Fibroblast of upper back skin (primary cell): ENCODE results near the gene P2RY2.
"Not testable (repeated sequence)": the region's sequence is repeated elsewhere in the genome, so short reads cannot be mapped to it uniquely, and the experiment has no call there.

Source experiments
- DNase-seq: peaks from one replicate; pipeline ENCODE4 v3.0.0-alpha.2; 2013

Gene P2RY2

DNA sequence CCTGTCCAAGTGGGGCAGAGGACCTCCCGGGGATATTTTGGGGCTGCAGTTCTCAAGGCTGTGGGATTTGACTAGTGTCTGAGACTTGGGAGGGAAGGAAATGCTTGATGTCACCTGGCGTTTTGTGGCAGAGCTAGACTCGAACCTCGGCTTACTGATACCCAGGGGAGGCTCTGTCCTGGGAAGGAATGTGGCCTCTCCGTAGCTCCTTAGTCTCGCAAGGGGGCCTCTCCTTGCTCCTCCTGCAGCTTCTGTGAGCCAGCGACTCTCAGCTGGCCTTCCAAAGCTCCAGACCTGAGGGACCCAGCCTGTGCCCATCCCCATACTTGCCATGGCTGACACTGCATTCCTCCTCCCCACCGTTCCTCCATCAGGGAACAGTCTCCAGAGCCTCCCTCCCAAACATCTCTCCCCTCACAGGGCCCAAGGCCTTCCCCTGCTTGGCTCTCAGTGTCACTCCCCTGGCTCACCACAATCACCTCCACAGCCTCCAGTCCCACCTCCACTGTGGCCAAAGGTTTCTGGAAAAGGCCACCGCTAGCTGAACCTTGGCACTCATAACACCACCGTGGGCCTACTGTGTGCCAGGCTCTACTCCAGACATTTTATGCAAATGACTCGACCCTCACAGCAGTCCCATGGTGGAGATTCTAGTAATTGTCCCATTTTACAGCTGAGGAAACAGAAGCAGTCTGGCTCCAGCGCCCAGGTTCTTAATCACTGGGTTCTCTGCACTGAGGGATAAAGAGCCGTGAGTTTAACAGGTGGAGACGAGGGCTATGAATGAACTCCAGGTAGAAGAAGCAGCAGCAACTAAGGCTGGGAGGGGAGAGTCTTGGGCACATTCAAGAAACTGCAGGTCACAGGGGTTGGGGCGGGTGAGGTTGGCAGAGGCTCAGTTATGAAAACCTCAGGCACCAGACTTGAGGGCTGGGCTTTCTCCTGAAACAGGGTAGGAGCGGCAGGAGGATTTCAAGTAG is 12.1 kb downstream of the P2RY2 start:
- no peak for DNase-seq

DNA sequence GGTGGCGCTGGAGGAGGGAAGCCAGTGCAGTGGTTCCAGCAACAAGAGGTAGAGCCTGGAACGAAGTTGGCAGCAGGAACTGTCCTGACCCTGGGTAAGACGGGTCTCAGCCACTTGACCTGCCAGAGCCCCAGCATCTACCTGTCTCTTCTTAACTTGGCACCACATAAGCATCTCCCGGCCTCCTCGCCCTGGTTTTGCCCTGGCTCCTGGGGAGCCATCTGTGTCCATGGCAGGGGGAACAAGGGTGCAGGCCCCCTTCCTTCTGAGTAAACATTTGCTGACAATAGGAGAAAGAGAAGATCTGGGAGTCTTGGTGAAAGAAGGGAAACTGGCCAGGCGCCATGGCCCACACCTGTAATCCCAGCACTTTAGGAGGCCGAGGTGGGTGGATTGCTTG is 12.8 kb downstream of the P2RY2 start:
- no peak for DNase-seq

- not testable (repeated sequence) for DNase-seq
Observed at GRCh38 chr11:73232487-73232886, 14.4 kb downstream of the P2RY2 start.

DNA sequence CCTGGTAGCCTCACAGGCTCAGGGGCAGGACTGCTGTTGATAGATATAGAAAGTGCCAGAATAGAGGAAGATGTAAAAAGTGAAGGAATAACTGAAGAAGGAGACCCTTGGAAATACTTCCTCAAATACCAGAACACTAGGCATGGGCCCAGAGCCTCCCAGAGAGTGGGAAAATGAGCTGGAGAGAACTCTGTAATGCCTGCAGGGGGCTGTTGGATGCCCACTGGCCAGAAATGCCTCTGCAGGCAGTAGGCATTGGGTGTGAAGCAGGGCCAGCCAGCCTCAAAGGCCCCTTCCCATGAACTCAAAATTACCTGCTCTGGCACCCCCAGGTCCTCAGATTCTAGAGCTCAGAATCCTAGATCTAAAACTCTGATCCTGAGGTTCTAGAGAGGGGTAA is 15.1 kb downstream of the P2RY2 start:
- no peak for DNase-seq

DNA sequence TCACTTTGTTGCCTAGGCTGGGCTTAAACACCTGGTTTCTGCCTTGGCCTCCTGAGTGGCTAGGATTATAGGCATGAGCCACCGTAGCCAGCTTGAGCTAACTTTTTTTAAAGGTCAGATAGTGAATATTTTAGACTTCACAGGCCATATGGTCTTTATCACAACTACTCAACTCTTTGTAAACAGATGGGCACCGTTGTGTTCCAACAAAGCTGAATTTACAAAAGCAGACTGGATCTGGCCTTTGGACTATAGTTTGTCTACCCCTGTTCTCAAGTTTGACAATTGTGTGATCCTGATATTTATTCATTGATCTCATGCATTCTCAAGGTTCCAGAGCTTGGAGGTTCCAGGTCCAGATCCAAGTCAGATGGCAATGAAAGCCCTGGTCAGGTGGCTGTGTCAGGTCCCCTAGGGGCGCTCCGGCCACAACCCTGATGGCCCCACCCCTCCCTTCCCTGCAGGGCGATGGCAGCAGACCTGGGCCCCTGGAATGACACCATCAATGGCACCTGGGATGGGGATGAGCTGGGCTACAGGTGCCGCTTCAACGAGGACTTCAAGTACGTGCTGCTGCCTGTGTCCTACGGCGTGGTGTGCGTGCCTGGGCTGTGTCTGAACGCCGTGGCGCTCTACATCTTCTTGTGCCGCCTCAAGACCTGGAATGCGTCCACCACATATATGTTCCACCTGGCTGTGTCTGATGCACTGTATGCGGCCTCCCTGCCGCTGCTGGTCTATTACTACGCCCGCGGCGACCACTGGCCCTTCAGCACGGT is 15.8 kb downstream of the P2RY2 start:
- DNase-seq, result no peak

DNA sequence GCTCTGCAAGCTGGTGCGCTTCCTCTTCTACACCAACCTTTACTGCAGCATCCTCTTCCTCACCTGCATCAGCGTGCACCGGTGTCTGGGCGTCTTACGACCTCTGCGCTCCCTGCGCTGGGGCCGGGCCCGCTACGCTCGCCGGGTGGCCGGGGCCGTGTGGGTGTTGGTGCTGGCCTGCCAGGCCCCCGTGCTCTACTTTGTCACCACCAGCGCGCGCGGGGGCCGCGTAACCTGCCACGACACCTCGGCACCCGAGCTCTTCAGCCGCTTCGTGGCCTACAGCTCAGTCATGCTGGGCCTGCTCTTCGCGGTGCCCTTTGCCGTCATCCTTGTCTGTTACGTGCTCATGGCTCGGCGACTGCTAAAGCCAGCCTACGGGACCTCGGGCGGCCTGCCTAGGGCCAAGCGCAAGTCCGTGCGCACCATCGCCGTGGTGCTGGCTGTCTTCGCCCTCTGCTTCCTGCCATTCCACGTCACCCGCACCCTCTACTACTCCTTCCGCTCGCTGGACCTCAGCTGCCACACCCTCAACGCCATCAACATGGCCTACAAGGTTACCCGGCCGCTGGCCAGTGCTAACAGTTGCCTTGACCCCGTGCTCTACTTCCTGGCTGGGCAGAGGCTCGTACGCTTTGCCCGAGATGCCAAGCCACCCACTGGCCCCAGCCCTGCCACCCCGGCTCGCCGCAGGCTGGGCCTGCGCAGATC is 16.5 kb downstream of the P2RY2 start:
- no peak for DNase-seq

DNA sequence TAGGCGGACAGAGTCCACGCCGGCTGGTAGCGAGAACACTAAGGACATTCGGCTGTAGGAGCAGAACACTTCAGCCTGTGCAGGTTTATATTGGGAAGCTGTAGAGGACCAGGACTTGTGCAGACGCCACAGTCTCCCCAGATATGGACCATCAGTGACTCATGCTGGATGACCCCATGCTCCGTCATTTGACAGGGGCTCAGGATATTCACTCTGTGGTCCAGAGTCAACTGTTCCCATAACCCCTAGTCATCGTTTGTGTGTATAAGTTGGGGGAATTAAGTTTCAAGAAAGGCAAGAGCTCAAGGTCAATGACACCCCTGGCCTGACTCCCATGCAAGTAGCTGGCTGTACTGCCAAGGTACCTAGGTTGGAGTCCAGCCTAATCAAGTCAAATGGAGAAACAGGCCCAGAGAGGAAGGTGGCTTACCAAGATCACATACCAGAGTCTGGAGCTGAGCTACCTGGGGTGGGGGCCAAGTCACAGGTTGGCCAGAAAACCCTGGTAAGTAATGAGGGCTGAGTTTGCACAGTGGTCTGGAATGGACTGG is 17.2 kb downstream of the P2RY2 start:
- no peak for DNase-seq

DNA sequence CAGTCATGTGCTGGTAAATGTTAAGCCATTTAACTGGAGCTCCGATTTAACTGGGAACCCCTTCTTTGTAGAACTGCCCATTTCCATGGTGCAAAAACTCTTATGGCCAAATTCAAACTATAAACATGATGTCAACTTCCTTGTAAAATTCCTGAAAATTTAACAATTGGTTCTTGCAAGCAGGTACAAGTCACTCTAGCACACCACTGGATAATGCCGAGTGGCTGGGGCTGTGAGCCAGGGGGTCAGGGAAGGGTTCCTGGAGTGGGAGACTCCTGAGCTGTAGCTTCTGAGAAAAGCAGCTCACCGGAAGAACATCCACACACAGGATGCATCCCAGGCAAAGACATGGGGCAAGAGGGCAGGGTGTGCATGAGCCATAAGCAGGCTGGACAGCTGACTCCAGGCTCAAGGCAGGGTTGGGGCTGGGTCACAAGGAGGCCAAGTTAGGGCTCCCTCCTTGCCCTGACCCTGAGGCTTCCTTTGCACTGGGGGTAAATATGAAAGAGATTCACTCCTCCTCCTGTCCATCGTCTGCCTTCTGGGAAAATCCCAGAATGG is 18.2 kb downstream of the P2RY2 start:
- no peak for DNase-seq

GRCh38 chr11:73236854-73237253 is 18.8 kb downstream of the P2RY2 start:
- DNase-seq, result no peak

- DNase-seq, result peak; percentile 26
Observed at GRCh38 chr11:73237471-73238290, 19.6 kb downstream of the P2RY2 start.

GRCh38 chr11:73239111-73239521 is 21.0 kb downstream of the P2RY2 start:
- no peak for DNase-seq

DNA sequence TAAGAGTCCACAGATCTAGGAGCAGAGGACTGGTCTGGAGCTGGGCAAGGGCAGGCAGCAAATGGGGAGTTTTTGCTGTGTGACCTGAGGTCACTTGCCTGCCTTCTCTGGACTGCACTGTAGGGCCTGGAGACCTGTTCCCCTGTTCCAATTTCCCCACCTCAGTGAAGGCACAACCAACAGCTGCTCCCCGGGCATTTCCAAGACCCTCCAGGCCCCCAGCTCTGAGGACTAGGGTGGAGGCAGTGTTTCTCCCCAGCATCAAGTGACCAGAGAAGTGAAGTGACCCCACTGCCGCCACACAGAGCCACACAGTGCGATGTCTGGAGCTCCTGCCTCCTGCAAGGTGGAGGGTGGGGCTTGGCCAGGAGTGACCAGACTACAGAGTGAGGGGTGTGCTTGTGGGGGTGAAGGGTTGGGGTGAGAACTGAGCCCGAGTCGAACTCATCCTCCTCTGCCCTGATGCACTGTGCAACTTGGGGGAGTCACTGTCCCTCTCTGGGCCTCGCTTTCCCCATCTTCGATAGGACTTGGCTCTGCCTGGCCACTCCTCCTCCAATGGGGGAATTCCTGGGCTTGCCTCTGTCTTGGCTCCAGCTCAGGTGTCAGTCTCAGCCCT is 21.6 kb downstream of the P2RY2 start:
- no peak for DNase-seq

DNA sequence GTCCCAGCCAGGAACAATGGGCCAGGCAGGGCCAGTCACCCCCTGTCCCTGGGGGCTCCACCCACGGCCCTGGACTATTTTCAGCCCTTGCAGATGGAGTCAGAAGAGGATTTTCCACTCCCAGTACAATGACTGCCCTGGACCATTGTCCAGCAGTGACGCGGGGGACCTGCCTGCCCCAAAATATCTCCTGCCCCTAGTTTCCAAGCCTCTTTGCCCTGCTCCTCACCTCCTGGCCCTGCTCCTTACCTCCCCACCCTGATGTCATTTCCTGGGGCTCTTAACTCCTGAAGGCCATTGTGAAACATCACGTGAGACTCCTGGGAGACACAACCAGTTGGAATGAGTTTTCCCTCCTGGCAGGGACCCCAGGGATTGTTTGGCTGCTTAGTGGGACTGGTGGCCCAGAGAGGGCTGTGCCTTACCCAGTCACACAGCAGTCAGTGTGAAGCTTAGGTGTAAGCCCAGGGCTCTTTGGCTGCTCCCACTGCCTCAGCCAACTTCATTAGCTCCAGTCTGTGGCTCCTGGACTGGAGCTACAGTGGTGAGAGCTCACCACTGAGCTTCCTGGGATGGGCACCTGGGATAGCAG is 22.2 kb downstream of the P2RY2 start:
- peak; percentile 37 for DNase-seq

- no peak for DNase-seq
Observed at GRCh38 chr11:73241300-73241699, 23.2 kb downstream of the P2RY2 start.

DNA sequence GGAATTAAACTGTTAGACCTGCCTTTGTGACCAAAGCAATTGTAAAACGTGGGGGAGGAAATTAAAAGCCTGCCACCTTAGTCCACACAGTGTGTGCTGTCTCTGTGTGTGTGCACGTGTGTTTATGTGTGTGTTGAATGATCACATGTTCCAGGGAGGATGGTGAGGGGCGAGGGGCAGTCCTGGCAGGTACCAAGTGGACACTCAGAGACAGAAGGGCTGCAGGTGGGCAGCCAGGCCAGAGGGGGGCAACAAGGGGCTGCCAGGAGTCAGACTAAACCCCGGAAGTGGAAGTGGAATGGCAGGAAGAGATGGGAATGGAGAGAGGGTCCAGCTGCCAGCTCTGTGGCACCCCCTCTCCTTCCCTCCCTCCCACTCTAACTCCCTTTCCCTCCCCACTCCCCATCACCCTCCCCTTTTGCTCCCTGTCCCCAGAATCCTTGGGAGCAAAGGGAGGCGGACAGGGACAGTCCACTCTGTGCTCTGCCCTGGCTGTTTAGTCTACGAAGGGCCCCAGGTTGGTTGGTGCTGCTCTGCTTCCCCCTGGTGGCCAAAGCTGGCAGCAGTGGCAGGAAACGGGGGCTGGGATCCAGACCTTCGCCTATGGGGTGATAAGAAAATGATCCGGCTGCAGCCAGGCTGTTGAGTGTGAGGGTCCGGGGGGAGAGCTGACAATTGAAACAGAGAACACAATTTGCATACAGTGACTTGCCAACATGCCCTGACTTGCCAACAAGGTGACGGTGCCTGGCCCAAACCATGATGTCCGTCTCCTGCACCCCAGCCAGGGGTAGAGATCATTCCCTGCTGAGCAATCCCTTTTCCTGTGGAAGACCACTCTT is 24.4 kb downstream of the P2RY2 start:
- peak; percentile 74 for DNase-seq

DNA sequence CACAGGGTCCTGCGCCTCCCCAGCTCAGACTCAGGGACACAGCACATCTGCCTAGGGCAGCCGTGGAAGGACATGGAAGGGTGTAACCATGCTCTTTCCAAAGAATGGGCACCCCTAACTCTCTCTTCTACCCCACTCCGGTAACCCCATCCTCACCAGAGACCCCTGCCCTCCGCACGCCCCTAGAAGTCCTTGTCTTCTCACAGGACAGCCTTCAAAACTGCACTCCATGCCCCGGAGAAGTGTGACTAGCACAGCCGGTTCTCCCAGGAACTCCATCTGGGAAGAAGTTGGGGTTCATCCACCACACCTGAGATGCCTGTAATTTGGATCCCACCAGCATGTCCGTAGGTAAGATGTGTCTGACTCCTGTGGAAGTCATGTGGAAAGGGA is 25.0 kb downstream of the P2RY2 start:
- no peak for DNase-seq

GRCh38 chr11:73244589-73245240 is 26.6 kb downstream of the P2RY2 start:
- DNase-seq, result no peak

GRCh38 chr11:73245461-73245860 is 27.4 kb downstream of the P2RY2 start:
- no peak for DNase-seq

DNA sequence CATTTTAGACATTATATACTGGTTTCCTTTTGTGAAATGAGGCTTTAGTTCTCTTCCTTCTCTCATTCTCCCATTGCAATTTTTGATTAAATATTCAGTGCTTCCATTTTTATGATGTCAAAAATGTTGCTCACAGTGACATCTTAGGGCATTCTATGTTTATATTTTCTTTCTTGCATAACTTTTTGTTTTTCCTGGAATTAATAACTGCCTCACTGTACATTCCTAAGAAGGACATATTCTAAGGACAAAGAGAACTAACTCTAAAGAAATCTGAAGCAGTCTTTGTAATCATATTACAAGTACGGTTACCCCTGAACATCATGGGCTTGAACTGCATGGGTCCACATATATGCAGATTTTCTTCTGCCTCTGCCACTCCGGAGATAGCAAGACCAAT is 28.2 kb downstream of the P2RY2 start:
- DNase-seq, result no peak
